ENCODE measurements around the gene NF2.
A peak's percentile ranks its signal among the peaks of the same experiment; 100 is the strongest.
"Not testable (repeated sequence)": the region's sequence is repeated elsewhere in the genome, so short reads cannot be mapped to it uniquely, and the experiment has no call there.

Gene NF2

DNA sequence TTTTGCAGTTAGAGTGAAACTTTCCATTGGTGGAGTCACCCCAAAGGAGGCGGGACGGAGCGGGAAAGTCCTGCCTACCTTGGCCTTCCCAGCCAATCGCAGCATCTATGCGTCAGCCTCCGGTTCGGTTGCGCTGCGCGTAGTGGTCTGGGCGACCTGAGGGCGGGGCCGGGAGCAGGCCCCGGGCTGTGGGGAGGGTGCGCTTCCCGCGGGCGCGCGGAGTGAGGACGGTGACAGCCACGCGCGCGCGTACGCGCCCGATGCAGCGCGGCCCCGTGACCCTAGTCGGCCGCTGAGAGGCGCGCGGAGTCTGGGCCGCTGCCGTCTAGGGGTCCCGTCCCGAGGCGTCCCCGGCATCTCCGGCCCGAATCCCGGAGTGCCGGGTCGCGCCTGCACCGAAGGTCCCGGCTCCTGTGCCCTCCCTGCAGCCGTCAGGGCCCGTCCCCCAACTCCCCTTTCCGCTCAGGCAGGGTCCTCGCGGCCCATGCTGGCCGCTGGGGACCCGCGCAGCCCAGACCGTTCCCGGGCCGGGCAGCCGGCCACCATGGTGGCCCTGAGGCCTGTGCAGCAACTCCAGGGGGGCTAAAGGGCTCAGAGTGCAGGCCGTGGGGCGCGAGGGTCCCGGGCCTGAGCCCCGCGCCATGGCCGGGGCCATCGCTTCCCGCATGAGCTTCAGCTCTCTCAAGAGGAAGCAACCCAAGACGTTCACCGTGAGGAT is at the start of gene NF2:
TSS of gene NF2 (plus strand) at position 276 of the 718 bp plus-strand sequence. CDS start at position 642, 366 bp downstream.
- DNase-seq = peak; percentile 99

DNA sequence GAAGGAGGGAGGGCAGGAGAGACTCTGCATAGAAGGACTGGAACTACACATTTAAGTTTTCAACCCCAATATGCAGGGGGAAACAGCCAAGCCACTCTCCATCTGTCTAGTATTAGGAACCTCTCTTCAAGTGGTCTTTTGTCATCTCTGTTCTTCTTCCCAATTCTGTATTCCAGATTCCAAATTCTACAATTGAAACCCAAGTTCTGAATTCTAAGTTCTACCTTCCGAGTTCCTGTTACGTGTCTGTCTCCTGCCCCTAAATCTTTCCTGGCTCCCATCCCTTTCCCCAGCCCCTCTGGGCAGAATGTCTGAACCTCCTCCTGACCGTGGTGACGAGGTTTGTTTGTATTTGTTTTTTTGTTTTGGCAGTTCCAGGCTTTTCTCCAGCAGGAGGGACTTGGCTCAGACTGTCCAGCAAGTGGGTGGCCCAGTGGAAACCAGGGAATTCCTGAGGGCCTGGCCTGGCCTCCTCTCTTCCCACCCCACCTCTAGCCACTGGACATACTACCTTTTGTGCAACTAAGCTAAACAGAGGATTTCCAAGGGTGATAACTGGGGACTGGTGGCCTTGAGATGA is 48.3 kb upstream of the NF2 start:
- DNase-seq = no peak

DNA sequence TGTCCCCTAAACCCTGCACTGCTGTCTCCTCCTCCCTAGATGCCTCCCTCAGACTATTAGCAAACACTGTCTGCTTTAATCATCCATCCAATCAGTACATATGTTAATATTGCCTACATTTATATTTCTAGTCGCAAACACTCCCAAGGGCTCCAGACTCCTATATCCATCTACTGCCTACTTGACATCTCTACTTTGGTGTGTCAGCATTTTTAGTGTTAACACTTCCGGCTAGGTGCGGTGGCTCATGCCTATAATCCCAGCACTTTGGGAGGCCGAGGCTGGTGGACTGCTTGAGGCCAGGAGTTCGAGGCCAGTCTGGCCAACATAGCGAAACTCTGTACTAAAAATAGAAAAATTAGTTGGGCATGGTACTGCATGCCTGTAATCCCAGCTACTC is 44.4 kb upstream of the NF2 start:
- DNase-seq = no peak

DNA sequence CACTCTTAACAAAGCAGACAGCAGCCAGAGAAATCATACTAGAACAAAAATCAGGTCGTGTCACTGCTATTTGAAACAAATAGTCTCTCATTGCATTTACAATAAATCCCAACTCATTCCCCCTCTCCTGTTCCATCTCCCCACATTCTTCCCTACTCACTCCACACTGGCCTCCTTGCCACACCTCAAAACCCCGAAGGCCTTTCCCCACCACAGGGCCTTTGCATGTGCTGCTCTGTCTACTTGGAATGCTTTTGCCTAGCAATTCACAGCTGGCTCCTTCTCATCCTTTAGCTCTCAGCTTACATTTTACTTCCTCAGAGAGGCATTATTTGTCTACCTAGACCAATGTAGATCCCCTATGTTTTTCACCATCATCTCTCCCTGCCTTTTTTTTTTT is 43.6 kb upstream of the NF2 start:
- DNase-seq = no peak

DNA sequence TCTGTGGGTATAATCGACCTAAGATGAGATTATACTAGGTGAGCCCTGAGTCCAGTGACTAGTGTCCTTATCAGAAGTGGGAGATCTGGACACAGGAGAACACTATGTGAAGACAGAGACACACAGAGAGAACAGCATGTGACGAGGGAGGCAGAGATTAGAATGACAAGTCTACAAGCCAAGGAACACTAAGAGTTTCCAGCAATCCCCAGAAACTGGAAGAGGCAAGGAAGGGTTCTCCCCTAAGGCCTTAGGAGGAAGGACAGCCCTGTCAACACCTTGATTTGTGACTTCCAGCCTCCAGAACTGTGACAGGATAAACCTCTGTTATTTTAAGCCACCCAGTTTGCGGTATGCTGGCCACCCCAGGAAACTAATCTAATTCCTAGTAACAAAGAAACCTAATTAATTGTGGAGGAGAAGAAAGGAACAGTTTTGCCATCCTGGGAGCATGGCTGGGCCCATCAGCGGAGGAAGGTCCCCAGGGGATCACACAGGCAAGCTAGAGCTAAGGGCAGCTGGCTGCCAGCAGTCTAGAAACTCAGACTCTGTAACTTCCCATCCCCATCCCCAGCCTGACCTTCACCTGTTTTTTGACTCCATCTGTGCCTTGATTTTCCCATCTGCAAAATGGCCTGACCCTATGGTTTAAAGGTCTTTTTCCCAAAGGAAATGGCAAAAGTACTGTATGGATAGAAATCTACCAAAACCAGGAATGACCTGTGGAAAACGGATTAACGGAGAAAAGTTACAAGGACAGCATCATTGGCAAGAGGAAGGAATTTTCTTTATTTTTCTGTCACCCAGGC is 39.6 kb upstream of the NF2 start:
- no peak for DNase-seq

DNA sequence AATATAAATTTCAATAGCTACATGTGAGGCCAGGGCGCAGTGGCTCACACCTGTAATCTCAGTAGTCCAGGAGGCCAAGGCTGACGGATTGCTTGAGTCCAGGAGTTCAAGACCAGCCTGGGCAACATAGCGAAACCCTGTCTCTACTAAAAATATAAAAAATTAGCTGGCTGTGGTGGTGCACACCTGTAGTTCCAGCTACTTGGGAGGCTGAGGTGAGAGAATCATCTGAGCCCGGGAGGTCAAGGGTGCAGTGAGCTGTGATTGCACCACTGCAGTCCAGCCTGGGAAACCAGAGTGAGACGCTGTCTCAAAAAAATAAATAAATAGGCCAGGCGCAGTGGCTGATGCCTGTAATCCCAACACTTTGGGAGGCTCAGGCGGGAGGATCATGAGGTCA is 36.9 kb upstream of the NF2 start:
- not testable (repeated sequence) for DNase-seq

DNA sequence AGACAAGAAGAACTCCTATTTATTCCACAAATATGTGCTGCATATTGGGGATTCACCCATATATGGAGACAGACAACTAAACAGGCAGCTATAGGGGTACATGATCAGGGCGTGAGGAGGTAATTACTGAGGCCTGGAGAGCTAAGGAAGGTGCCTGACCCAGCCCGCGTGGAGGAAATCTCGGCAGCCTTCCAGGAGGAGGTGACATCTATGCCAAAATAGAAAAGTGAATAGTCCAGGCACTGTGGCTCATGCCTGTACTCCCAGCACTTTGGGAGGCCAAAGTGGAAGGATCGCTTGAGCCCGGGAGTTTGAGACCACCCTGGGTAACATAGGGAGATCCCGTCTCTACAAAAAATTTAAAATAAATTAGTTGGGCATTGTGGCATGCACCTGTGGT is 36.1 kb upstream of the NF2 start:
- DNase-seq = no peak

DNA sequence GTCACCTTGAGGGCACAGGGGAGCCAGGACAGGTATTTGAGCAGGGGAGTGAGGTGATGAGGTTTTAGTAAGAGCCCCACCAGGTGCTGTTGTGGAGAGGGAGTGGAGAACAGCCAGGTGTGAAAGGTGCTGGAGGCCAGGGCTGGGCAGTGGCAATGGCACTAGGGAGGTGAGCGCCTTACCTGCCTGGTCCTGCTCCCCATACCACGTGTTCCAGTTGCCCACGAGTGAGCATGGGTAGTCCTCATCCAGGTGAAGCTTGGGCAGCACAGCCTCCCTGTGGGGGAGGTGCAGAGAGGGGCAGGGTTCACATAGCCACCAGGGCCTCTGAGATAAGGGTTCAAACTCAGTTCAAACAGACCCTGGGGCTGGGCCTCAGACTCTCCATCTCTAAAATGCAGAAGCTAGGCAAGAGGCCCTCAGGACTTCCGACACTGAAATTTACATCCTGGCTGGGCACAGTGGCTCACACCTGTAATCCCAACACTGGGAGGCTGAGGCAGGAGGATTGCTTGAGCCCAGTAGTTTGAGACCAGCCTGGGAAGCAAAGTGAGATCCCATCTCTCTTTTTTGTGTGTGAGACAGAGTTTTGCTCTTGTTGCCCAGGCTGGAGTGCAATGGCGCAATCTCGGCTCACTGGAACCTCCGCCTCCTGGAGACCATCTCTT is 34.3 kb upstream of the NF2 start:
- DNase-seq = no peak

DNA sequence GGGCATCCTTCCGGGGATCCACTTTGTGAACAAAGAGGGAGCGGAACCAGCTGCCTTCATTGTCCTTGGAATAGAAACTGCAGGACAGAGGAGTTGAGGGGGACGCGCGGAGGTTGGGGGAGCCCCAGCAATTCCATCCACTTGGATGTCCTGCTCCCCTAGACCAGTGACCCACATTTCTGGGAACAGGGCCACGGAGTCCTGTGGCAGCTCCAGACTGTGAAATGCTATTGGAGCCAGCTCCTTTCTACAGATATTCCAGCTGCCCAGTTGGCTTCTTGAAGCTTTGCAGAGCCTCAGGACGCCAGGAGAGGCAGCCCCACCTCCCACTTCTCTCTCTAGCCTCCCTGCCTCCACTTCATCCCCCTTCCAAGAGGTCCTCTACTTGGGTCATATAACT is 33.0 kb upstream of the NF2 start:
- DNase-seq = no peak

DNA sequence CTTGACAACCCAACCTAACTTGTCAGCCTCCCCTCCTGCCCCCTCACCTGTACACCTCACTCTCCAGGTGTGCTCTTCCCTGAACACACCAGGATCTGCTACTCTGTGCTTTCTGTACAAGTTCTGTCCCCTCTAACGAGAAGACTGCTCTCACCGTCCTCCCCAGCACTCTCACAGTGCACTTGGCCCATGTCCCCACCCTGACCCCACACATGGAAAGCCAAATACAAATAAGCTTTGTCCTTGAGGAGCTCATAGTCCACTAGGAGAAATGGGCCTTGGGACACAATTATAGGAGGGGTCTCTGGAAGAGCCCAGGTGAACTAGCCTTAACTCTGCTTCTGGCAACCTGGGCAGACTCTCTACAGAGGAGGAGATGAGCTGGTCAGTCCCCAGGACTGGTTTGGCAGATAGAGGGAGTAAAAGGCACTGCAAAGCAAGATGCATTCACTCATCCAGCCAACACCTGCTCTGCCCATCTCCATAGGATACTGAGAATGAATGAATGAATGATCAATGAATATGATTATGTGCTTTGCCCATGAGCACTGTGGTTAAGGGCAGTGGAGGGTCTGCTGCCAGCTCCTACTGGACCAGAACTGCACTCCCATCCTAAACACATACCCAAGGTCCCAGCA is 32.4 kb upstream of the NF2 start:
- DNase-seq = no peak

DNA sequence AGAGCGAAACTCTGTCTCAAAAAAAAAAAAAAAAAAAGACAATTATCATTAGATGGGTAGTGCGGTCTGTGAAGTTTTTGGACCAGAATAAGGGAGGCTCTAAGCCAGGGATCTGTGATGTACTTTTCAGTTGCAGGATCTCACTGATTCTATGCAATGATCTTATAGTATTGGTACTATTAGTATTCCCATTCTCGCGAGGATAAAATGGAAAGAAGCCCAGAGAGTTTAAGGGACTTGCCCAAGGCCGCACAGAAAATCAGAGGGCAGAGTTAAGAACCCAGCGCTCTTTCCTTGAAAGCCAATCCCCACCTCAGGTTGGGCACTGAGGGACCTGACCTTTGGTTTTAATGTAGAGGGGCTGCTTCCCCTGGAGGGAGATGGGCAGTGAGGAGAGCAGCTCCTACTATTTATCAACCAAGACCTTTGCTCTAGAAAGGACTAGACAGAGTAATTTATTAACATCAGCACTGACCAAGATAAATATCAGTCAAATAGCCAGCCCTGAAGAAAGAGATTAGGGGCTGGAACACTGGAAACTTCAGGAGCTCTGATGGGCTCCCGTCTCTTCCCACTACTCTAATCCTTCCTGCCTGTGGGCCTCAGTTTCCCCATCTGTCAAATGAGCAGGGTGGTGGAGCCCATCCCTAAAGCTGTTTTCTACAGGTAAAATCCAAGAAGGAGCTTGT is 28.5 kb upstream of the NF2 start:
- no peak for DNase-seq

DNA sequence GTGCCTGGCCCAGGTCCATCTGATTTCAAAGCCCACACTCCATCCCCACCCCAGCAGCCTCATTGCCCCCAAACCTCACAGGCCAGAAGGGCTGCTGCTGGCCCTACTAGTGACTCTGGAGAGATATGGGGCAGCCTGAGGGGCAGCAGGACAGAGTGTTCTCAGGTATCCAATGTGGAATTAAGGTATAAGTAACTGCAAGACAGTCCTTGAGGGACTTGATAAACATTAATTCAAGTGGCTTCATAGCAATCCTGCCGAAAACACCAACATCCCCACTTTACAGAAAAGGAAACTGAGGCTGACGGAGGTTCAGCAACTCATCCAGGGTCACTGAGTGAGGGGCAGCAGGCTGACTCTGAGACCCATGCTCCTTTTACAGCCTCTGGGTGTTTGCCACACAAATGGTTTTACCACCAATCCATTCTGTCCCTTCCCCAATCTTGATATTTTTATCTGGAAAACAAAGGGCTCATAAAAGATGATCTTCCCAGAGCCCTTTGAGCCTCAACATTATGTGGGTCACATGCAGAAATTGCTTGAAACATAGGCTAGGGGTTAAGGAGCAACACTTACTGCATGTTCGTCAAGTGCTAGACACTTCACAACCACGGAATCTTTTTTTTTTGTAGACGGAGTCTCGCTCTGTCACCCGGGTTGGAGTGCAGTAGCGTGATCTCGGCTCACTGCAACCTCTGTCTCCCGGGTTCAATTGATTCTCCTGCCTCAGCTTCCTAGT is 24.8 kb upstream of the NF2 start:
- DNase-seq = no peak

DNA sequence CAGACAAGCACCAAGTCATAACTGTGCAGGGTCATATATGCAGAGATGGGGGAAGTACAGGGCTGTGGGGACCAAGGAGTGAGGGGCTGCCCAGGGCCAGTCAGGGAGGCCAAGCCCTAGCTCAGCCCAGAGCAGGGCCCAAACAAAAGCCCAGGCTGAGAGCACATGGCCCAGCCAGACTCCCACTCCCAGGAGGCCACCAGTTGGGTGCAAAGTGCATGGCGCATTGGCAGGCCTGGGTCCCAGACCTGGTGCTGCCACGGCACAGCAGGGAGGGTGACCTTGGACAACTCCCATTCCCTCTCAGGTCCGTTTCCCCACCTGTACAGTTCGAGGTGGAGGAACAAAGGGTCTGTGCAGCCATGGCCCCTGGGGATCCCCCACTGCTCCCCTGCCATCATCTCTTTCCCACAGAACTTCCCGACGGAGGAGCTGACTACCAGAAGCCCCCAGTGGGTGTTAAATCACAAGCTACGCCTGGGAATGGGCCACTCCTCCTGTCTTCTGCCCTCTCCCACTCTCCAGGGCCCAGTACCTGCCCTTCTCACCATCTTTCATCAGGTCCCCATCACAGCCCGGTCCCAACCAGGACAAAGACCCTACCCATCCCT is 23.1 kb upstream of the NF2 start:
- no peak for DNase-seq

DNA sequence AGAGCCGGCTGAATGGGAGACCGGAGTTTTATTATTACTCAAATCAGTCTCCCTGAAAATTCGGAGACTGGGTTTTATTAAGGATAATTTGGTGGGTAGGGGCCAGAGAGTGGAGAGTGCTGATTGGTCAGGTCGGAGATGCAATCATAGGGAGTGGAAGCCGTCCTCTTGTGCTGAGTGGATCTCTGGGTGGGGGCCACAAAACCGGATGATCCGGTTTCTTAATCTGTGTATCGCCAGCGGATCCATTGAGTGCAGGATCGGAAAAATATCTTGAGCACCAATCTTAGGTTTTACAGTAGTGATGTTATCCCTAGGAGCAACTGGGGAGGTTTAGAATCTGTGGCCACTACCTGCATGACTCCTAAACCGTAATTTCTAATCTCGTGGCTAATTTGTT is 21.6 kb upstream of the NF2 start:
- no peak for DNase-seq

DNA sequence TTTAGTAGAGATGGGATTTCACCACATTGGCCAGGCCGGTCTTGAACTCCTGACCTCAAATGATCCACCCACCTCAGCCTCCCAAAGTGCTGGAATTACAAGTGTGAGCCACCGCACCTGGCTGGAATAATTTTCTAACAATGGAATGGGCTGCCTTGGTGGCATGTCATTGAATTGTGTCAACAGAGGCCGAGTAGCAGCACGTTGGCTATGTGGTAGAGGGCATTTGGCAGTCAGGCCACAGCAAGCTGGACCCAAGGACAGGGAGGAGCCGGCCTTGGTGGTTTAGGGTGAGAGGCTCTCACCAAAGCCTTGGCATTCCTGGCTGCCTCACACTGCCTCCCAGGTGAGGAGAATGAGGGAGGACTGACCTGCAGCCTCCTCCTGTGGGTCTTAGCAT is 18.5 kb upstream of the NF2 start:
- no peak for DNase-seq

DNA sequence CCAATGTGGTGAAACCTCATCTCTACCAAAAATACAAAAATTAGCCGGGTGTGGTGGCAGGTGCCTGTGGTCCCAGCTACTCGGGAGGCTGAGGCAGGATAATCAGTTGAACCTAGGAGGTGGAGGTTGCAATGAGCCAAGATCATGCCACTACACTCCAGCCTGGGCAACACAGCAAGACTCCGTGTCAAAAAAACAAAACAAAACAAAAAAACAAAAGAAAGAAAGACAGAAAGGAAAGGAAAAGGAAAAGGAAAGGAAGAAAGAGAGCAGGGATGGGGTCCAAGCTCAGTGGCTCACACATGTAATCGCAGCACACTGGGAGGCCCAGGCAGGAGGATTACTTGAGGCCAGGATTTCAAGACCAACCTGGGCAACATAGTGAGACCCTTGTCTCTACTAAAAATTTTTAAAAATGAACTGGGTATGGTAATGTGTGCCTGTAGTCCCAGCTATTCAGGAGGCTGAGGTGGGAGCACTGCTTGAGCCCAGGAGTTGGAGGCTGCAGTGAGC is 17.2 kb upstream of the NF2 start:
- not testable (repeated sequence) for DNase-seq

DNA sequence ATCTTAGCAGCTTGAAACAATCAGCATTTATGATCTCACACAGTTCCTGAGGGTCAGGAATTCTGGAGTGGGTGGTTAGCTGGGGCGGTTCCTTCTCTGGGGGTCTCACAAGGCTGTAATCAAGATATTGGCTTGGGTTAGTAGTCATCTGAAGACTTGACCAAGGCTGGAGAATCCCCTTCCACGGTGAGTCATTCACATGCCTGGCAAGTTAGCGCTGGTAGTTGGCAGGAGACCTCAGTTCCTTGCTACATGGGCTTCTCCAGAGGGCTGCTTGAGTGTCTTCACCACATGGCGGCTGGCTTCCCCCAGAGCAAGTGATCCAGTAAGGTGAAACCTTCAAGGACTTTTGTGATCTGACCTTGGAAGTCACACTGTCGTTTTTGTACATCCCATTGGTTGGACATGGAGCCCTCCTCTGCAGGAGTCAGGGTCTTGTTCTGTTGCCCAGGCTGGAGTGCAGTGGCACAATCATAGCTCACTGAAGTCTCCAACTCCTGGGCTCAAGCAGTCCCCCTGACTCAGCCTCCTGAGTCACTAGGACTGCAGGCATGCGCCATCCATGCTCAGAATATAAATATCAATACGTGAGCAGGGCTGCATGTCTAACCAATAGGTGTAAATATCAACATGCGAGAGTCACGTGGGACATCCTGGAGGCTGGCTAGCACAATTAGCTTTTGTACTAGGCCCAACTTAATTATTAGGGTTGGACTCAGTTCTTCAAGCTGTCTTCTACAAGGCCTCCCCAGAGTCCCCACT is 15.3 kb upstream of the NF2 start:
- no peak for DNase-seq

DNA sequence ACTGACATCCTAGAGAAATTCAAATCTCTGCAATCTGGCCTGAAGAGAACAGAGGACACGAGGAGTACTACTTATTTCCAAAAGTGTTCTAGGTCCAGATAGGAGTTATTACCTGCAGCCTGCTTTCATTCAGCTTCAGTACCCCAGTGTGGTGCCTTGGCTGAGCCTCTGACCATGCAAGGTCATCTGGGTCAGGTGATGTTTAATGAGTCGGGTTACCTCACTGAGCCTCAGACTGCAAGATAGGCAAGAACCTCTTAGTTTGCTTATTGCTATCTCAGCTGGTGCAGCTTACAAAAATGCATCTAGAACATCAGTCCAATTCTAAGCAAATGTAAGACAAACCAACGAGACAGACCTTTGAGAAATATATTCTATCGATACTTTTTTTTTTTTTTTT is 9.5 kb upstream of the NF2 start:
- DNase-seq = no peak

DNA sequence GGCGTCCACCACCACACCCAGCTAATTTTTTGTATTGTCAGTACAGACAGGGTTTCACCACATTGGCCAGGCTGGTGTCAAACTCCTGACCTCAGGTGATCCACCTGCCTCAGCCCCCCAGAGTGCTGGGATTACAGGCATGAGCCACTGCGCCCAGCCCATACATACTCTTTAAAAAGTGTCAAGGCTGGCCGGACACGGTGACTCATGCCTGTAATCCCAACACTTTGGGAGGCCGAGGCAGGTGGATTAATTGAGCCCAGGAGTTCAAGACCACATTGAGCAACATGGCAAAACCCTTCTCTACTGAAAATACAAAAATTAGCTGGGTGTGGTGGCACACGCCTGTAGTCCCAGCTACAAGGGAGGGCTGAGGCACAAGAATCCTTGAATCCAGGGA is 9.0 kb upstream of the NF2 start:
- not testable (repeated sequence) for DNase-seq

DNA sequence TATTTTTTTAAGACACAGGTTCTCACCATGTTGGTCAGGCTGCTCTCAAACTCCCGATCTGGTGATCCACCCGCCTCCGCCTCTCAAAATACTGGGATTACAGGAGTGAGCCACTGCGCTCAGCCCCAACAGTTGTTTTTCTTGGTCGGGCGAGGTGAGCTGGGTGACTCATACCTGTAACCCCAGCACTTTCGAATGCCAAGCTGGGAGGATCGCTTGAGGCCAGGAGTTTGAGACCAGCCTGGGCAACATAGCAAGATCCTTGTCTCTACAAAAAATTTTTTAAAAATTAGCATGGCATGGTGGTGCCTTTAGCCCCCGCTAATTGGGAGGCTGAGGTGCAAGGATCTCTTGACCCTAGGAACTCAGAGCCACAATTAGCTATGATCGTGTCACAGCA is 7.0 kb upstream of the NF2 start:
- DNase-seq = no peak

All from CD4-positive, alpha-beta T cell treated with Interleukin-17A for 1 hour (primary cell).